Measurements from ENCODE around the gene CYP2U1.

Gene CYP2U1

DNA sequence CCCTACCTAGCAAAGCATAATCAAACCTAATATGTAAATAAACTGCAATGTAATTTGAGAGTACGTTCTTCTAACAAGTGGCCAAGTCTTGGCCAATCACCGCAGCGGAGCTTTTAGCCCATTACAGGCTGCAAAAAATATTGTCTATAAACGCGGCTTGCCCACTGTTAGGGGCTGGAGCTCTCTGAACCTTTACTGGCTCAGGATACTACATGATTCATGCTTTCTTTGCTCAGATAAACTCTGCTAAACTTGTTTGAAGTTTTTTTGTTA is 57.4 kb downstream of the CYP2U1 start:
- DNase-seq = peak; percentile 21

DNA sequence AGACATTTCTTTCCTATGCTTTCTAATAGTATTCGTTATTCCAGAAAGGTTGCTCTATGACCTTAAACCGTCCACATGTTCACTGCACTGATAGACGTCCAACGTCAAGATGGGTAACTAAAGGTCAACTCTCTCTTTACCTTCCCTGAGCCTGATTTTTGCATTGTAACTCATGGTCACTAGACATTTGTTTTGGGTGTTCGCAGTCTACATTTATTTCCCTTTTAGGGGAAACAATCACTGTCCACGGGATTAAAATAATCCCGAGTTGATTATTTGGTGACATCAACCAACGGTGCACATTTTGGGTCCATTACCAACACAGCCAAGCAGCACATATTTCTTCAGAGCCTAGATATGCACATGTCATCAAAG is 57.8 kb downstream of the CYP2U1 start:
- no peak for DNase-seq

DNA sequence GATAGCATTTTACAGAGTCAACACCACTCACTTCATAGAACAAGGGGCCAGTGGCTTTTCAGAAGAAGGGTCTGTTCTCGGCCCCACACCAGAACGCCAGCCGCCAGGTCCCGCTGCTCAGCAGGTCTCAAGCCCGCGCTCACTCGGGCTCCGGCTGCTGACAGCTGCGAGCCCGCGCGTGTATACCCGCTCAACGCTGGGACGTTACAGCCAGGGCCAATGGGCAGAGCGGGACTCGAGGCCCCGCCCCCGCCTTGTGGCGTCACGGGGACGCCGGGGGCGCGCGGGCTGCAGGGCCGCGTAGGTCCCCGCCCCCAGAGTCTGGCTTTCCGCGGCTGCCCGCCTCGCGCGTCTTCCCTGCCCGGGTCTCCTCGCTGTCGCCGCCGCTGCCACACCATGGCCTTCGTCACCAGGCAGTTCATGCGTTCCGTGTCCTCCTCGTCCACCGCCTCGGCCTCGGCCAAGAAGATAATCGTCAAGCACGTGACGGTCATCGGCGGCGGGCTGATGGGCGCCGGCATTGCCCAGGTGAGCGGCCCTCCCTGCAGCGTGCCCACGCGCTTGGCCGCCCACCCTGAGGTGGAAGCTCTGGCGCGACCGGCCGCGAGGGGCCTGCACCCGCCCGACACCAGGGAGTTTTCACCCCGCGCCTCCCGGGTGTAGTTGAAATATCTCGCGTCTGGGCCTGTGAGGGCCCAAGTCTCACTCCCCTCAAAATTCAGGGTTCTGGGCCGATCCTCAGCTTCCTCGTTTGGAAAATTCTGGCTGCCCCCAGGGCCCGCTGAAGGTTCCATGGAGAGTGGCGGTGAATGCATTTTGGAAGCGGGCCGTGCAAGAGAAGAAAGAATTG is 58.4 kb downstream of the CYP2U1 start, which contains the start of gene HADH:
TSS of gene HADH (plus strand) at position 353 of the 850 bp plus-strand sequence. CDS start at position 397, 44 bp downstream.
- DNase-seq = peak; percentile 82

DNA sequence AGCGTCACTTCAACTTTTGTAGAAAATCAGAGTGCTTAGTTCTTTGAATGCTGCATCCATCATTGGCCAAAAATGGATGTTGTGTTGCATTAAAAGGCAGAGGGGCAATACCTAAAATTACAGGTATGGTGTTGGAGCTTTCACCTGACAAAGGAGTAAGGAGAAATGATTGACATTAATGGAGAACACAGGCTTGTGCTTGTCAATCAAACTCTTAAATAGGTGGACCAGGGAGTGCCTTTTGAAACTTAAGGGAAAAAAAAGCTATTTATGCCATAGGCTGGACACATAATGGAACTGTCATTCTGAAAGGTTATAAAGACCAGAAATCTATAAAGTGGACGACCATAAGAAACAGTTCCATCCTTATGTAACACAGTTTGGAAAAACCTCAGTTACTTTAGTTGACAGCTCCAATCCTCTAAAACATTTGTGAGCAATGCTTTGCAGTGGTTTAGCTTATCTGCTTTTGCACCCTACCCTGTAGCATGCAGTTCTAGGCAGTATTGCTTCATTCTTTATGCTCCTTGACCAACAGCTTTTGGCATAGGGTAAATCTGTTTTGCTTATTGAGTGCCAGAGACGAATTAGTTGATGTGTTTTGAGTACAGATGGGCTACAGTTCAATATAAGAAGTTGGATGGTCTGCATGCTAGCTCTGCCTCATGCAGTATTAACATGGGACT is 60.7 kb downstream of the CYP2U1 start:
- DNase-seq = no peak

DNA sequence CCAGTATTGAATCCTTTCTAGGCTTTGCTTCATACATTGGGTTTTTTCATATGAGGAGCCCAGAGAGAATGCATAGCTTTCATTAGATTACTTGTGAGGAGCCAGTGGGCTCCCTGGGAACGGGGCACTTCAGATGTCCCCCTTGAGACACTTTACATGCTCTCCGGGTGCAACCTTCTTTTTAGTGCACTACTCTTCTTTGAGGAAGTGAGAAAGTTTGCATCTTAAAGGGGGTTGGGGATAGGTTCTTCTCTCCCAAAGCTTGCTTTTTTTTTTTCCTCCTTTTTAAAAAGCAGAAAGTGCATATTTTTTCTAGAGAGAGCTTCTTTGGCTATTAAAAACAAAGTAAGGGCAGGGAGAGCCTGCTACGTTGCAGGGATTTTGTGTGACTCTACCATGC is 62.6 kb downstream of the CYP2U1 start:
- no peak for DNase-seq

DNA sequence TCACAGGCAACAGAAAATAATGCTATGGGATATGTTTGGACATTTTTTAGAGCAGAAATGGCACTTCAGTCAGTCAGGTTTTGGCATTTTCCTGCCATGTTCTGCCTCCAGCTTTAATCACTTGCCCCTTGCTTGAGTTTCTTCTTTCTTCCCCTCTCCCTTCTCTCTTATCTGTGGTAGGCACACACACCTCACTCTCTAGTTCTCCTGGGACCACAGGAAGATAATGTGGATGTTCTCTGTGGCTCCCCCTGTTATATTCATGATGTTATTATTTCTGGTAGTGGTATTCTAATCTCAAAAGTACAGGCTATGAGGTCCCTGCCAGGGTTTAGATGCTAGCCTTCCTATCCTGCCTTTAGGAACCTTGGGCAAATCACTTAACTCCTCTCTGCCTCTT is 63.5 kb downstream of the CYP2U1 start:
- DNase-seq = no peak

DNA sequence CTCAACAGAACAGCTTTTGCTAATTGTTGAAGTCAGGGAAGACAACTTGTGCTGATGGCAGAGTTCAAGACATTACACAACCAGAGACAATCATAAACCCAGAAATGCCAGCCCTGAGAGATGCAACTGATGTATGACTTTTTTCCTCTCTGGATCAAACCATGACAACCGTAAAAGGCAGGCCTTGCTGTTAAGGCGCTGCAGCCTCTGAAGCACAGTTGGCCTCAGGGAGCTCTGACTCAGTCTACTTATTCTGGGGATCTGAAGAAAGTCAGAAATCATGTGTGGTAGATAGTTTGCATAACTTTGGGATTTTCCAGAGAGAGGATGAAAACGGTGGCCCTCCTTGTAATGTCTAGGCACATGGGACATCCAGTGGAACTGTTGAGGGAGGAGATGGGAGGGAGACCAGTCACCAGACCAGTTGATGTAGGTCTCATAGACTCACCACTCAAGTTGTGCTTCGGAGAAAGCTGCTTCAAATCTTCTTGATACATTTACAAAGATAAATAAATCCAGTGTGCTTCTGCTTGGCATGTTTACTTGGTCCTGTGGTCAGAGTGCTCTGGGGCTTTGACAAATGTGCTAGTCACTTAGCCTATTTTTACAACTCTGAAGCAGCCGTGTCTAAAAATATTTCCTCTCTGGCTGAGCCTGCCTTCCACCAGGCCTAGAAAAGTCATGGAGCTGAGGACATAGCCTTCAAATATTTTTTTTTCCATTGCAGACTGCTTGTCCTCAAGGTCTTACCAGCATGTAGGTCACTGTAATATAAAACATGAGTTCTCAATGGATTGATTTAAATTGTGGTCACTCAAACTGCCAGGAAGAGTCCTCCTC is 65.8 kb downstream of the CYP2U1 start:
- DNase-seq = no peak

DNA sequence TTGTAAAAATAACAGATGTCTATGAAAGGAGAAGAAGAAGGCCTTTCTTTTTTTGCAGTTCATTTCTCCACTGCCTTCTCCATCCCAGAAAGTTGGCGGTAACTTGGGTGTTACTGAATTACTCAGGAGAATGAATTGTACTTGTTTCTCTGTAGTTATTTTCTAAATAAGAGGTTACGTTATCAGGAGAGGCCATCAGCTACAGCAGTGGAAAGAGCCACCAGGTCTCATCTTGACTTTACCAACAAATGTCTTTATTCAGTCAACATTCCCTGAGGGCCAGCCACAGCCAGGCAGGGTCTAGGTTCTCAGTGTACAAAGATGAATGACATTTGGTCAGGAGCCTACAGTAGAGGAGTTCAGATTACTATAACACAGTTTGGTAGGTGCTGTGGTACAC is 66.4 kb downstream of the CYP2U1 start:
- no peak for DNase-seq

DNA sequence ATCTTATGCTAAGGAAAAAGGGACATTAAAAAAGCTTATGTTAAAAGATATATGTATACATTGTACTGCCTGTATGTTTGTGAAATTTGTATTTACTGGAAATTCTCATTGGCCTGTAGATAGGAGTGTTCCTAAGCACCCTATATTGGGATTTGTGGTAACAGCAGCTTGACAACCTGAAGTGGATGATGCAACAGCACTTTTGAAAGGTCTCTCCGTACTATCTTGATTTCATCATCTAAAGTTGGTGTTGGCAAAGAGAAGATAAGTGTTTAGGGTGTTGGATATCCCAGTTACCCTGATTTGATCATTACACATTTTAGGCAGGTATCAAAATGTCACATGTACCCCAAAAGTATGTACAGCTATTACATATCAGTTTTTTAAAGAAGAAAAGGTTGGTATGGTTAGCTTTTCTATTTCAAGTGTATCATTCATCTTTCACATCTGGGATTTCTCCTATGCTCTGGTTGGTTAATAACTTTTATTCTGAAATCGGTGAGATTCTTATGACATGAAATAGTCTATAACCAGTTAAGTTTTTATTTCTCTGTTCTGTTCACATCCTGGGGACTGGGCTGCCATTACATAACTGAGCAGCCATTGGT is 68.7 kb downstream of the CYP2U1 start:
- no peak for DNase-seq

DNA sequence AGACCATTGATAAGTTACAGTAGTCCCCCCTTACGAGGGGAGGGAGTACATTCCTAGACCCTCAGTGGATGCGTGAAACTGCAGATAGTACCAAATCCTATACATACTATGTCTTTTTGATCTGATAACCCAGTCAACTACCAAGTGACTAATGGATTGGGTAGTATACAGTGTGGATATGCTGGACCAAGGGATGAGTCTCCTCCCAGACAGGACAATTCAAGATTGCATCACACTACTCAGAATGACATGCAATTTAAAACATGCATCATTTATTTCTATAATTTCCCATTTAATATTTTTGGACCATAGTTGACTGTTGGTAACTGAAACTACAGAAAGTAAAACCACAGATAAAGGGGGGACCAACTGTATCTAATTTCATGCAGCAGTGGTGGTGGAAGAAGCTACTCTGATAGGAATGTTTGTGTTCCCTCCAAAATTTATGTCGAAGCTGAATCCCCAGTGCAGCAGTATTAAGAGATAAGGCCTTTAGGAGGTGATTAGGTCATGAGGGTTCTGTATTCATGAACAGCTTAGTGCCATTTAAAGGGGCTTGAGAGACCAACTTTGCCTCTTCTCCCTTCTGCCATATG is 70.3 kb downstream of the CYP2U1 start:
- no peak for DNase-seq
